ENCODE results near the gene IL1R2.

The IL1R2 gene

GRCh38 chr2:101975171-101975870, 16.4 kb upstream of the IL1R2 start:
- DNase-seq = no peak

GRCh38 chr2:101976891-101977290, 14.9 kb upstream of the IL1R2 start:
- no peak for DNase-seq

- DNase-seq = no peak
These were observed 11.4 kb upstream of the IL1R2 start for GRCh38 chr2:101980368-101980767.

- no peak for DNase-seq
These were observed 10.7 kb upstream of the IL1R2 start for GRCh38 chr2:101981066-101981465.

GRCh38 chr2:101981504-101981903, 10.3 kb upstream of the IL1R2 start:
- no peak for DNase-seq

GRCh38 chr2:101982495-101983029, 9.2 kb upstream of the IL1R2 start:
- no peak for DNase-seq

- no peak for DNase-seq
These were observed 8.3 kb upstream of the IL1R2 start for GRCh38 chr2:101983486-101983885.

GRCh38 chr2:101983928-101984327, 7.8 kb upstream of the IL1R2 start:
- no peak for DNase-seq

GRCh38 chr2:101984656-101985055, 7.1 kb upstream of the IL1R2 start:
- no peak for DNase-seq

- DNase-seq = no peak
These were observed 6.5 kb upstream of the IL1R2 start for GRCh38 chr2:101985101-101985792.

- no peak for DNase-seq
These were observed 6.0 kb upstream of the IL1R2 start for GRCh38 chr2:101985793-101986164.

- no peak for DNase-seq
These were observed 5.4 kb upstream of the IL1R2 start for GRCh38 chr2:101986376-101986775.

- DNase-seq = no peak
These were observed 4.7 kb upstream of the IL1R2 start for GRCh38 chr2:101986804-101987740.

- DNase-seq = no peak
These were observed 3.9 kb upstream of the IL1R2 start for GRCh38 chr2:101987832-101988231.

- DNase-seq = no peak
These were observed 3.2 kb upstream of the IL1R2 start for GRCh38 chr2:101988541-101988940.

GRCh38 chr2:101989740-101990460, 1.9 kb upstream of the IL1R2 start:
- no peak for DNase-seq

- DNase-seq = no peak
These were observed 2.0 kb downstream of the IL1R2 start for GRCh38 chr2:101993772-101994171.

GRCh38 chr2:101995019-101995418, 3.3 kb downstream of the IL1R2 start:
- no peak for DNase-seq

- DNase-seq = no peak
These were observed 4.0 kb downstream of the IL1R2 start for GRCh38 chr2:101995804-101996203.

GRCh38 chr2:101998556-101998895, 6.8 kb downstream of the IL1R2 start:
- no peak for DNase-seq

GRCh38 chr2:101998896-101999789, 7.4 kb downstream of the IL1R2 start:
- DNase-seq = no peak

- DNase-seq = no peak
These were observed 8.3 kb downstream of the IL1R2 start for GRCh38 chr2:102000012-102000411.

Data from GF-D8 (cell line).